CD4-positive, alpha-beta T cell treated with Interleukin-4 for 4 hours (primary cell): ENCODE results near the gene ARHGAP8.
"Not testable (repeated sequence)": the region's sequence is repeated elsewhere in the genome, so short reads cannot be mapped to it uniquely, and the experiment has no call there.

Source experiments
- DNase-seq: peaks from one replicate; pipeline ENCODE4 v3.0.0-alpha.2; 2020

Gene ARHGAP8

GRCh38 chr22:44740307-44740706 lies 12.1 kb upstream of the ARHGAP8 start:
- DNase-seq: no peak

GRCh38 chr22:44741929-44742328 lies 10.4 kb upstream of the ARHGAP8 start:
- no peak for DNase-seq

GRCh38 chr22:44743247-44743646 lies 9.1 kb upstream of the ARHGAP8 start:
- DNase-seq: no peak

GRCh38 chr22:44743804-44744211 lies 8.6 kb upstream of the ARHGAP8 start:
- DNase-seq: no peak

GRCh38 chr22:44745853-44746789 lies 6.3 kb upstream of the ARHGAP8 start:
- no peak for DNase-seq

- not testable (repeated sequence) for DNase-seq
Measured at GRCh38 chr22:44747784-44748127, 4.6 kb upstream of the ARHGAP8 start.

- no peak for DNase-seq
Measured at GRCh38 chr22:44748524-44748923, 3.9 kb upstream of the ARHGAP8 start.

- no peak for DNase-seq
Measured at GRCh38 chr22:44750481-44750880, 1.9 kb upstream of the ARHGAP8 start.

GRCh38 chr22:44753189-44754042 lies 1.0 kb downstream of the ARHGAP8 start:
- DNase-seq: no peak

- no peak for DNase-seq
Measured at GRCh38 chr22:44754998-44755397, 2.6 kb downstream of the ARHGAP8 start.

- no peak for DNase-seq
Measured at GRCh38 chr22:44755417-44755816, 3.0 kb downstream of the ARHGAP8 start.

GRCh38 chr22:44755956-44756361 lies 3.6 kb downstream of the ARHGAP8 start:
- no peak for DNase-seq

GRCh38 chr22:44758344-44758973 lies 6.1 kb downstream of the ARHGAP8 start:
- no peak for DNase-seq

GRCh38 chr22:44759001-44759400 lies 6.6 kb downstream of the ARHGAP8 start:
- no peak for DNase-seq

- no peak for DNase-seq
Measured at GRCh38 chr22:44759430-44760310, 7.3 kb downstream of the ARHGAP8 start.

- no peak for DNase-seq
Measured at GRCh38 chr22:44760476-44760875, 8.1 kb downstream of the ARHGAP8 start.

- DNase-seq: no peak
Measured at GRCh38 chr22:44761025-44761424, 8.7 kb downstream of the ARHGAP8 start.

GRCh38 chr22:44764373-44764772 lies 12.0 kb downstream of the ARHGAP8 start:
- DNase-seq: no peak

- DNase-seq: no peak
Measured at GRCh38 chr22:44764974-44765373, 12.6 kb downstream of the ARHGAP8 start.

GRCh38 chr22:44765571-44766285 lies 13.4 kb downstream of the ARHGAP8 start:
- no peak for DNase-seq

GRCh38 chr22:44773082-44773481 lies 20.7 kb downstream of the ARHGAP8 start:
- DNase-seq: no peak

- DNase-seq: no peak
Measured at GRCh38 chr22:44775862-44776261, 23.5 kb downstream of the ARHGAP8 start.
